ENCODE measurements around the gene PRKN. TPM values are rescaled to one million over a fixed set of nuclear protein-coding genes. Genes with fewer than 3 reads are reported as not detected.

PRKN gene
- total and polyA plus RNA-seq, 2 experiments from 2014 or later, result 1.2 to 2.3 TPM

DNA sequence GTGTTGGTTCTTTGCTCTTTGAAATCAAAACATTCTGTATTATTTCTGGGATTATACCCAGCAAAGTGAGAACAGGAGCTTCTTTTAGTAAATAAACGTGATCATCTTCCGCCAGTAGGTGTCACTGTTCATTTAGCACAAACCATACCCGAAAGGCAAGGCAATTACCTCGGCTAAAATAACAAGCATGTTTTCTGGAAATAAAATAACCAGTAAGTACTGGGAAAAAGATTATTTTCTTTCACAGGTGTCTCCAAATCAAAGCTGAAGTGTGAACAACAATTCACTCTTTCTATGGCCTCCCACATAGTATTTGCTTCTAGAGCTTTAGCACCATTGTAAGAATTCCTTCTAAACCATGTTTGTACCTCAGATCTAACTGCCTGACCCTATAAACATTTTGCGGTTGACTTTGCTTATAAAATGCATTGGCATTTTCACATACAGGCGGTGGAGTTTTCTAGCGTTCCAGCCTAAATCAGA is 1309.1 kb downstream of the PRKN start:
- no peak for TF ChIP-seq EZH2phosphoT487 (IDR thresholded peaks at IDR 0.05; ENCODE audit: insufficient read depth, low read depth)
- TF ChIP-seq EZH2 (IDR thresholded peaks at IDR 0.05; ENCODE audit: insufficient read depth, poor library complexity, severe bottlenecking), result no peak
- no peak overlapping the region for H2AFZ ChIP-seq
- H3K4me2 ChIP-seq (ENCODE audit: unreplicated experiment), result peak overlapping the region; percentile 4
- in situ Hi-C loops (cut with MboI), result loop anchor here (10.0 kb wide), 1 partner anchor 196 kb away; no protein-coding TSS in a partner anchor
- no peak overlapping the region for H3K4me3 ChIP-seq
- no peaks in the 10 kb centered on the region for H3K36me3 ChIP-seq (ENCODE audit: low read depth)
- H3K27me3 ChIP-seq (replicated peaks; ENCODE audit: insufficient read depth), result no peaks in the 10 kb centered on the region
- peak overlapping the region; percentile 58 for H3K9ac ChIP-seq
- 21 to 22% methylated on average over 7 of the region's 7 CpGs for WGBS, 2 experiments (ENCODE audit: low coverage in 1 of 2, low lambda C conversion rate in 2 of 2, missing lambda C conversion rate in 2 of 2)
- H3F3A ChIP-seq (ENCODE audit: insufficient read depth), result peaks cover 17% of the 10 kb centered on the region
- H3K4me1 ChIP-seq (ENCODE audit: insufficient read depth), result peaks cover 23% of the 10 kb centered on the region
- H3K27ac ChIP-seq, result peak overlapping the region; percentile 73
- DNase-seq, result peak; percentile 83
- H3K79me2 ChIP-seq (ENCODE audit: insufficient read depth), result no peaks in the 10 kb centered on the region
- no peaks in the 10 kb centered on the region for H3K9me2 ChIP-seq (ENCODE audit: insufficient read depth)
- H4K20me1 ChIP-seq (ENCODE audit: insufficient read depth), result no peaks in the 10 kb centered on the region
- no peaks in the 10 kb centered on the region for H3K9me3 ChIP-seq (ENCODE audit: low read depth)

DNA sequence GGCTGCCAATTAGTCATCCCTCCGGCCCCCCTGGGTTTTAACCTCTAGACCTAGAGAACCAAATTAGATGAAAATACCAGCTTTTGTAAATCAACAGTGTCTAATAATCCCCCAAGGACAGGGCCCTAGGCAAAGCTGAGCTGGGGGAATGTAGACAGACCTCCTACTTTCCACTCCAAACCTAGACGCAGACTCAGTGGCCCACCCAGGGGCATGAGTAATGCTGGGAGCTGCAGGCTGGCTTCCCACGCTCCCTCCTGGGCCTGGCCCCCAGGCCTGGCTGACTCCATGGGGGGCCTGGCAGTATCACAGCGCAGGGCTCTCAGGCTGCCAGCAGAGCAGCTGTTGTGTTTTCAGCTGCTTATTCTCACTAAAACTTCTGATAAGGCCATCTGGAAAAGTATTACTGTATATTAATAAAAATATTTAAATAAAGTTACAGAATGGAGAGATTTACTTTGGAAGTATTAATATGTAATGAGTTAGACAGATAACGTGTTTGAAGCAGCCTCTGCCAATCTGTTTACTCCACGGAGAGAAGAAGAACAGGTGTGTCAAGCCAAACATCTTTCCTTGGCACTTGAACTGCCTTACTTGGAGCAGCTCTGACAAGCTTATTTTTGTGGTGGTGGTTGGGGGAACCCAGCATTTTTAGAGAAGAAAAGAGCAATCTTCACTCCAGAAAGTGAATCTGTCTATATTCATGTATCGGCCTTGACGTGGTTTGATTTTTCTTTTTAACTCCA is 1309.7 kb downstream of the PRKN start:
- H3K27ac ChIP-seq, result peak overlapping the region; percentile 73
- WGBS, 2 experiments (ENCODE audit: low coverage in 1 of 2, low lambda C conversion rate in 2 of 2, missing lambda C conversion rate in 2 of 2), result 11 to 13% methylated on average over 8 of the region's 8 CpGs
- peak; percentile 92 for DNase-seq
- peak overlapping the region; percentile 4 for H3K4me2 ChIP-seq (ENCODE audit: unreplicated experiment)
- peak overlapping the region; percentile 58 for H3K9ac ChIP-seq
- peaks cover 21% of the 10 kb centered on the region for H3K4me1 ChIP-seq (ENCODE audit: insufficient read depth)
- peaks cover 17% of the 10 kb centered on the region for H3F3A ChIP-seq (ENCODE audit: insufficient read depth)
- no peak overlapping the region for H3K4me3 ChIP-seq
- peak overlapping the region; percentile 38; the same call in 1 of the 2 replicates for H2AFZ ChIP-seq
- TF ChIP-seq EZH2phosphoT487 (IDR thresholded peaks at IDR 0.05; ENCODE audit: insufficient read depth, low read depth) (no peak), EZH2 (IDR thresholded peaks at IDR 0.05; ENCODE audit: insufficient read depth, poor library complexity, severe bottlenecking) (no peak)
- H3K36me3 ChIP-seq (ENCODE audit: low read depth), result no peaks in the 10 kb centered on the region
- no peaks in the 10 kb centered on the region for H3K27me3 ChIP-seq (replicated peaks; ENCODE audit: insufficient read depth)
- H3K9me2 ChIP-seq (ENCODE audit: insufficient read depth), result no peaks in the 10 kb centered on the region
- no peaks in the 10 kb centered on the region for H4K20me1 ChIP-seq (ENCODE audit: insufficient read depth)
- no peaks in the 10 kb centered on the region for H3K79me2 ChIP-seq (ENCODE audit: insufficient read depth)
- in situ Hi-C loops (cut with MboI), result loop anchor here (10.0 kb wide), 1 partner anchor 197 kb away; no protein-coding TSS in a partner anchor
- H3K9me3 ChIP-seq (ENCODE audit: low read depth), result no peaks in the 10 kb centered on the region

DNA sequence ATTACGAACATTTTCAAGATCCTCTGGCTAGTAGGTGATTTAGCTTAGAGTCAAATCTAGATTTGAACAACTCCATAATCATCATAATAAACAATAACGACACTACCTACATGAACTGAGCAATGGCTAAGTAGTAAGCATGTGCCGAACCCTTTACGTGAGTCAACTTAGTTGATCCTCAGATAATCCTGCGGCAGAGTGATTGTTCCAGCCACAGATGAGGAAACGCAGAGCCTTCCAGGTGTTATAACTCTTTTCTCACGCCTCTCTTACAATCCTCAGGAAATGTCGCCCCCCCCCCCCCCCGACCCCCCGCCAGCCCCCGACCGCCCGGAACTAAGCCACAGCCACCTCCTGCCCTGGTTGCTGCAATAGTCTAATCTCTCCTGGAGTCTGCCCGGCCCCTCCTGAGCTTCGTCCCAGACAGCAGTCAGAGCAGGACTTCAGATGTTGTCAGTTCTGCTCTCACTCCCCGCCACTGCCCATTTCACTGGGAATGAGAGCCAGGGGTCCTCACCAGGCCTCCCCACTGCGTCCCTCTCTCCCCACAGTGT is 1312.2 kb downstream of the PRKN start:
- in situ Hi-C loops (cut with MboI), result loop anchor here (10.0 kb wide), 1 partner anchor 199 kb away; no protein-coding TSS in a partner anchor
- Histone ChIP-seq H4K20me1 (ENCODE audit: insufficient read depth) (no peaks in the 10 kb centered on the region), H3K36me3 (ENCODE audit: low read depth) (no peaks in the 10 kb centered on the region), H3K27ac (no peak overlapping the region), H3K79me2 (ENCODE audit: insufficient read depth) (no peaks in the 10 kb centered on the region), H3K4me1 (ENCODE audit: insufficient read depth) (peaks cover 14% of the 10 kb centered on the region), H3F3A (ENCODE audit: insufficient read depth) (peaks cover 17% of the 10 kb centered on the region), H3K27me3 (replicated peaks; ENCODE audit: insufficient read depth) (no peaks in the 10 kb centered on the region), H3K9me3 (ENCODE audit: low read depth) (no peaks in the 10 kb centered on the region), H3K9me2 (ENCODE audit: insufficient read depth) (peaks cover 5% of the 10 kb centered on the region; the same call in 1 of the 2 replicates), H3K4me2 (ENCODE audit: unreplicated experiment) (no peak overlapping the region), H3K9ac (no peak overlapping the region), H3K4me3 (no peak overlapping the region), H2AFZ (no peak overlapping the region)
- no peak for DNase-seq
- TF ChIP-seq EZH2 (IDR thresholded peaks at IDR 0.05; ENCODE audit: insufficient read depth, poor library complexity, severe bottlenecking) (no peak), EZH2phosphoT487 (IDR thresholded peaks at IDR 0.05; ENCODE audit: insufficient read depth, low read depth) (no peak)
- 84 to 95% methylated on average over 10 to 17 of the region's 17 CpGs for WGBS, 2 experiments (ENCODE audit: low coverage in 1 of 2, low lambda C conversion rate in 2 of 2, missing lambda C conversion rate in 2 of 2)

DNA sequence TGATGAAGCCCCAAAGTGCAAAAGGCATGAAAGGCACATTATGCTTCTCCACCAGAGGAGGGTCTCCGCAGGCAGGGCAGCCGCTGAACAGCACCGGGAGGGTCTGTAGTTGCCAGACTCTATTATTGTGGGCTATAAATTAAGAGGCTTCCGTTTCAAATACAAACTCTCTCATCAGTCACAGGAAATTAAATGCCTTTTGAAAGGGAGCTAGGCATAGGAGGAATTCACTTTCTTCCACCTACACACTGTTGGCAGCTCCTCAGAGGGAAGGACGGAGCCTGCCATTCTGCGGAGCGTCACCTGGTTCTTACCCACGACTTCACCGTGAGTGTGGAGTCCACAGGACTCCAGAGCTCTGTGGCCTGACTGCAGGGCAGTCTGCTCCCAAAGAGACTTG is 1312.9 kb downstream of the PRKN start:
- Histone ChIP-seq H3K79me2 (ENCODE audit: insufficient read depth) (no peaks in the 10 kb centered on the region), H3K4me3 (no peak overlapping the region), H4K20me1 (ENCODE audit: insufficient read depth) (no peaks in the 10 kb centered on the region), H3K36me3 (ENCODE audit: low read depth) (no peaks in the 10 kb centered on the region), H3K9ac (no peak overlapping the region), H3K4me1 (ENCODE audit: insufficient read depth) (peaks cover 14% of the 10 kb centered on the region), H3K27ac (no peak overlapping the region), H2AFZ (no peak overlapping the region), H3K9me2 (ENCODE audit: insufficient read depth) (peaks cover 5% of the 10 kb centered on the region; the same call in 1 of the 2 replicates), H3K4me2 (ENCODE audit: unreplicated experiment) (no peak overlapping the region), H3K27me3 (replicated peaks; ENCODE audit: insufficient read depth) (no peaks in the 10 kb centered on the region), H3F3A (ENCODE audit: insufficient read depth) (peaks cover 18% of the 10 kb centered on the region), H3K9me3 (ENCODE audit: low read depth) (no peaks in the 10 kb centered on the region)
- no peak for TF ChIP-seq EZH2phosphoT487 (IDR thresholded peaks at IDR 0.05; ENCODE audit: insufficient read depth, low read depth)
- no peak for TF ChIP-seq EZH2 (IDR thresholded peaks at IDR 0.05; ENCODE audit: insufficient read depth, poor library complexity, severe bottlenecking)
- in situ Hi-C loops (cut with MboI), result loop anchor here (10.0 kb wide), 1 partner anchor 200 kb away; no protein-coding TSS in a partner anchor
- 84 to 85% methylated on average over 9 of the region's 9 CpGs for WGBS, 2 experiments (ENCODE audit: low coverage in 1 of 2, low lambda C conversion rate in 2 of 2, missing lambda C conversion rate in 2 of 2)
- DNase-seq, result no peak
